C4-2B (cell line): Measurements from ENCODE around the gene EFNB1.

Source experiments
- H3K27ac ChIP-seq: fragments of 450-650 bp; 2 replicates; pipeline ENCODE4 v1.5.1; 2017
- ZFX ChIP-seq: fragments of 450-650 bp; IDR thresholded peaks from 2 replicates; pipeline ENCODE4 v1.6.1; 2017
- TF ChIP-seq, protein P1 (sequence below): fragments of 450-650 bp; conservative IDR thresholded peaks from 2 replicates; pipeline ENCODE4 v1.5.1; 2017; ENCODE audit warnings: mild to moderate bottlenecking

Gene EFNB1

DNA sequence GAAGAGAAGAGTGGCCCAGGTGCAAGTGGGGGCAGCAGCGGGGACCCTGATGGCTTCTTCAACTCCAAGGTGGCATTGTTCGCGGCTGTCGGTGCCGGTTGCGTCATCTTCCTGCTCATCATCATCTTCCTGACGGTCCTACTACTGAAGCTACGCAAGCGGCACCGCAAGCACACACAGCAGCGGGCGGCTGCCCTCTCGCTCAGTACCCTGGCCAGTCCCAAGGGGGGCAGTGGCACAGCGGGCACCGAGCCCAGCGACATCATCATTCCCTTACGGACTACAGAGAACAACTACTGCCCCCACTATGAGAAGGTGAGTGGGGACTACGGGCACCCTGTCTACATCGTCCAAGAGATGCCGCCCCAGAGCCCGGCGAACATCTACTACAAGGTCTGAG, 11.4 kb downstream of the EFNB1 start:
- no peak overlapping the region for H3K27ac ChIP-seq

DNA sequence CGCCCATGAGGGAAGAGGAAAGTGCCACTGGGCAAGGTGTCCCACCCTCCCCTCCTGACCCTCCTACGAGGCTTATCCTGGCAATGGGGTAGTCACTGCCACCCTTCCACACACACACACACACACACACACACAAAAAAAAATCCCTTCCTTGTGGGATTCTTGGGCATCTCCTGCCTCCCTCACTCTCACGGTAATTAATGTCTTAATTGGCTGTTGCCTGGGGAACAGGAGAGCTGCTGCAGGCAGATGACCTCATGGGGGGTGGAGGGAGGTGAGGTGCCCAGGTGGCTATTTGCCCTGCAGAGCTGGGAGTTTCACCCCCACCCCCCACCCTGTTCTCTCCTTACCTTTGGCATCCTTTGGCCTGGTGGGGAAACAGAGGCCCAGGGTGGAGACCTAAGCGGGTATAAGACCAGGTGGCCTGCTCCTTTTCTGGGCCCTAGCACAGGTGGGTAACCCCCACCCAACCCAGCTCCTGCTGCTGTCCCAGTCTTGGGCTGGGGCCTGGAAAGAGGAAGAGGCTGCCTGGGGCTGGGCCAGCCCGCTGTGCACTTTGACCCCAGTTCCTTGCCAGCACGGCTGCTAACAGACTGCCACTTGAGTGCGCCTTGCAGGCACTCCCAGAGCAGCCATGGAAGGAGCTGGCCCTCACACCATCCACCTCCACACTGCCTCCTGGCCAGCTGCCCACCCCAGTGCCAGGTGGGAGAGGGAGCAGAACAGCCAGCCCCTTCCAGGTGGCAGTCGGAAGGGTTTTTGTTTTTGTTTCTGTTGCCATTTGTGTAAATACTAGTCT, 12.6 kb downstream of the EFNB1 start:
- H3K27ac ChIP-seq: no peak overlapping the region
- TF ChIP-seq, protein P1, sequence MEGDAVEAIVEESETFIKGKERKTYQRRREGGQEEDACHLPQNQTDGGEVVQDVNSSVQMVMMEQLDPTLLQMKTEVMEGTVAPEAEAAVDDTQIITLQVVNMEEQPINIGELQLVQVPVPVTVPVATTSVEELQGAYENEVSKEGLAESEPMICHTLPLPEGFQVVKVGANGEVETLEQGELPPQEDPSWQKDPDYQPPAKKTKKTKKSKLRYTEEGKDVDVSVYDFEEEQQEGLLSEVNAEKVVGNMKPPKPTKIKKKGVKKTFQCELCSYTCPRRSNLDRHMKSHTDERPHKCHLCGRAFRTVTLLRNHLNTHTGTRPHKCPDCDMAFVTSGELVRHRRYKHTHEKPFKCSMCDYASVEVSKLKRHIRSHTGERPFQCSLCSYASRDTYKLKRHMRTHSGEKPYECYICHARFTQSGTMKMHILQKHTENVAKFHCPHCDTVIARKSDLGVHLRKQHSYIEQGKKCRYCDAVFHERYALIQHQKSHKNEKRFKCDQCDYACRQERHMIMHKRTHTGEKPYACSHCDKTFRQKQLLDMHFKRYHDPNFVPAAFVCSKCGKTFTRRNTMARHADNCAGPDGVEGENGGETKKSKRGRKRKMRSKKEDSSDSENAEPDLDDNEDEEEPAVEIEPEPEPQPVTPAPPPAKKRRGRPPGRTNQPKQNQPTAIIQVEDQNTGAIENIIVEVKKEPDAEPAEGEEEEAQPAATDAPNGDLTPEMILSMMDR: no peak
- no peak for TF ChIP-seq ZFX

More for the DNA sequence above, 11.4 kb downstream of the EFNB1 start:
- TF ChIP-seq ZFX: no peak
- TF ChIP-seq, protein P1: no peak

DNA sequence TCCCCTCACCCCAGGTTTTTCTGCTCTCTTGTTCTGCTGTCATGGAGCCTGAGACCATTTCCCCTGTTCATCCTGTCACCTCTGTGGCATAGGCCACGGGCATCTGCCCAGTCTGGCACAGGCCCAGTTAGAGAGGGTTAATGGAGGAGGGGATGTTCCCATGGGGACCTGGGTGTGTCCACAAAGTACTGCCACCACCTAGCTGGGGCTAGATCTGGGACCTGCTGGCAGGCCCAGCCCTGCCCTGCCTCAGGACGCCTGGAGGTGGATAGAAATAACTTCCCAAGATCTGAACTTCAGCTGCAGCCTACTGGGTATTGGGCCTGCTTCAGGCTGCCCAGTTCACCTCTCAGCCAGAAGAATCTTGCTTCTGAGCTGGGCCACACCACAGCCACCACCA, 13.5 kb downstream of the EFNB1 start:
- no peak for TF ChIP-seq ZFX
- TF ChIP-seq, protein P1: no peak
- H3K27ac ChIP-seq: no peak overlapping the region

DNA sequence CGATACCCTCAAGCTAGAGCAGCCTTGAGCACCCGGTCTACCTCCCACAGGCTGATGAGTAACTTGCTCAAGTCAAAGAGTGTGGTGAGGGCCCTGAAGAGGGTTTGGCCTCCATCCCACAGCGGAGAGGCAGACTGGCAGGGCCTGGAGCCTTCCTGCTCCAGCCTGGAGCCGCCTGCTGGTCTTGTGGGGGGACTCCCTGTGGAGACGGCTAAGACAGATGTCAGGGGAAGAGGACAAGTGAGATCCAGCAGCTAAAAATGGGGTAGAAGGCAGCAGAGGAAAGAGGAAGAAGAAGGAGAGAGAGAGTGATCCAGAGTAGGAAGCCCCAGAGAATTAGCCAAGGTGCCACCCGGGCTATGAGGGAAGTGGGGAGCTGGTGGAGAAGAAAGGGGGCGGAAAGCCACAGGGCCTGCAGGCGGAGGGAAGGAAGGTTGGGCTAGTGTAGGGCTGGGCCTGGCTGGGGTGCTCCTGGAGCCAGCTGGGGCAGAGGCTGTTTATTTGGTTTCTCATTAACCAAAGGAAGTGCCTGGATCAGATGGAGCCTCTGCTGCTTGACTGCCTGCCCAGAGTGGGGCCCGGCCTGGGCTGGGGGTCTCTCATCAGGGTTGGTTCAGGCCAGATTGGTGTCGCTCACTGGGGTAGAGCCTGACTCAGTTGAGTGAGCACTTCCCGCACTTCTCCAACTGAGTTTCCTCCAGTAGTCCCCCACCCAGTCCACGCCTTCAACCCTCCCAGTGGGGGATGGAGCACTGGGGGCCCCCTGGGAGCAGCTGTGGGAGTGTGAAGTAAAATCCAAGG, 14.2 kb downstream of the EFNB1 start:
- no peak for TF ChIP-seq ZFX
- TF ChIP-seq, protein P1: no peak
- H3K27ac ChIP-seq: no peak overlapping the region

DNA sequence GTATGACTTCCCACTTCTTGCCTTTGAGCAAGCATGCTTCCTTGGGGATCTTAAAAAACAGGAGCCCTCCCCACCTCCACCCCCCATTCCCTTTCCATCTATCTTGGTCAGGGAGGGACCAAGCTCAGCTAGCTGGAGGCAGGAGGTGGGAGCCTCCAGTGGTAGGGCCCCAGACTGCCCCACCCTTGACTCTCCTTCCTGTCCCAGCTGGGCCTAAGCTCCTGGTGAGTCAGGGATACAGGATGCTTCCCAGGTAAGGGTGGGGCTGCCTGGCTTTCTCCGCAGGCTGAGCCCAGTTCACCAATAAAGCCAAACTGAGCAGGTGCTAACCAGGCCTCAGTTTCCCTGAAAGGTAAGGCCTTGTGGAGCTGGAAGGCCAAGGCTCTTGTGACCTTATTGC, 15.2 kb downstream of the EFNB1 start:
- H3K27ac ChIP-seq: no peak overlapping the region
- TF ChIP-seq, protein P1: no peak
- no peak for TF ChIP-seq ZFX

DNA sequence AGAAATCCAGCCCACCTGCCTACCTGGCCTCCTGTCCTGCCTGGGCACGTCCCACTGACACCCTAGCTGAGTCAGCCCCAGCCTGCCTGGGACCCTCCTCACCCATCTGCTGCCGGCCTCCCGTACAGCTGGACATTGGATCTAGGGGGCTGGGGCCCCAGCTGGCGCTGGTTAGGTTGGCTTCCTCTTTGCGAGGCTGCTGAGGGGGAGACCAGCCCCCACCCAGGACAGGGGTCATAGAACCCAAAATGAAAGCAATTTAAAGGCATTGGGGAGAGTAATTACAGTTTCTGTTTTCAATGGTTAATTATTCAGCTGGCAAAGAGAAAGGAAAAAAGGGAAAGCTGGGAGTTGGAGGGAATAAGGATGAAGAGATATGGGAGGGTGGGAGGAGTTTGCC, 15.8 kb downstream of the EFNB1 start:
- no peak overlapping the region for H3K27ac ChIP-seq
- TF ChIP-seq, protein P1: no peak
- TF ChIP-seq ZFX: no peak

DNA sequence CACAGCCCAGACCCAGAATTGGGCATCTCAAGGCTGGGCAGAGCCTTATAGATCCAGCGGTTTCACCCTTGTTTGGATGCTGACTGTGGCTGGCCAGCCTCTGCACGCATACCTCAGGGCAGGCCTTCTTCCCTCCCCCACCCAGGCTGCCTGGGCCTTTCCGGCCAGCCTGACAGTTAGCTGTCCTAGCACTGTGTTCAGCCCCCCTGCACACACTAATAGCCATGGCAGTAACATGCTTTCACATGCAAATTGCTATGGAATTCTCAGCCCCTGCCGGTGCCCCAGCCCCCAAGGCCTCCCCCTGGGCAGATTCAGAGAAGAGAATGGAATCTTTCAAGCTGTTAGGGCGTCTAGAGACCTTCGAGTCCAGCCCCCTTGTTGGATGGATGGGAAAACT, 17.7 kb downstream of the EFNB1 start:
- H3K27ac ChIP-seq: no peak overlapping the region
- TF ChIP-seq, protein P1: no peak
- no peak for TF ChIP-seq ZFX
